GM21390 (cell line): ENCODE results near the gene CUX1.
"Not testable (repeated sequence)": the region's sequence is repeated elsewhere in the genome, so short reads cannot be mapped to it uniquely, and the experiment has no call there.

Source experiments
- ATAC-seq: cut with Tn5 transposase; IDR thresholded peaks from one replicate; pipeline ENCODE4 v1.9.1; 2021; ENCODE audit not compliant: unreplicated experiment

CUX1 gene

DNA sequence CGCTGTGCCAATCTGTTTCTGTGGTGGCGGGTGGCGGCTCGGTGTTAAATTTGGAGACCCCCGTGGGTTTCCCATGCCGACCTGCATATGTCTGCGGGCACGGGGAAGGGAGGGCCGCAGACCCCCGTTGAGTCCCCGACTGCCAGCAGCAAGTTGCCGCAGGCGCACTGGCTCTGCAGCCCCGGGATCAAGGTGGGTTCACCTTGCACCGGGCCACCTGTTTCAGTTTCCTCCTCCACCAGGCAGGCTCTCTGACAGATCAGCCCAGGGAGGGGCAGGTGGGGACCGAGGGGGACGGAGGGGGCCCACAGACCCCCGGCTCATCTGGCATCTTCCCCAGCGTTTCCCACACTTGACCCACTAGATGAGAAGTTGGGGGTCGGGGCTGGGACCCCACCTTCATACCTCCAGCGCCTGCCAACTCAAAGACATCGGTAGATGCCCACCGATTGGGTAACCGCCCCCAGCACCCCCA lies 95.9 kb downstream of the CUX1 start:
- ATAC-seq = no peak

DNA sequence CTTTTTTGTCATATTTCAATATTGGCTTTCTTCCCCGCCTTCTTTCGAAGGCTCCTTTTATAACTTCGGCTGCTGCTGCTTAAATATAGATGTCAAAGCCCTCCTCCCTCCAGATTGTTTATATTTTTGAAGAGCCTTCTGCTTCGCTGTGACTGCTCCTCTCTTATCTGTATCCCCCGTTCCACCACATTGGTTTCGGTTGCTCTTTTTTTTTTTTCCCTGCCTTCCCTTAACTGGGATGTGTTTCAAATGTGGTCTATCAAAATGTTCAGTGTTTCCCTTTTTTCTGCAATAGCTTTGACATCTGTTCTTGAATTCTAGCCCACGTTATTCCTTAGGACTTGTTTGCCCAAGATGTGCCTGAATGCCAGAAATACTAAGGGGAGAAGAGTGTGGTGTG lies 96.4 kb downstream of the CUX1 start:
- no peak for ATAC-seq

DNA sequence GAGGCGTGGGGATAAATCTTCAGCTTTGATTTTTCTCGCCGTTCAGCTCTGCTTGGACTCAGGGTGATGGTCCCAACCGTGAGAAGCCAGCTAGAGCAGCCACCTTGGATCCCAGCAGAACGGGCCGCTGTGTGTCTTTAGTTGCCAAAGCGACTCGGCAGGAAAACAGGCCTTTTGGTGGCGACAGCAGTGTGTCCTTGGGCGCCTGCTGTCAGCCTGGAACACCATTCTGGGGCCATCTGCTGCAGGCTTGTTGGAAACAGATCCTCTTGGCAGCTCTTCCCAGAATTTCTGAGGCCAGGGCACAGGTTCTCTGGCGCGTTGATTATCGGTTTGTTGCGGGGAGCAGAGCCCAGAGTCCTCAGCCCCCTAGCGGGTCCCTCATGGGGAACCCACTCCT lies 97.6 kb downstream of the CUX1 start:
- ATAC-seq = no peak

DNA sequence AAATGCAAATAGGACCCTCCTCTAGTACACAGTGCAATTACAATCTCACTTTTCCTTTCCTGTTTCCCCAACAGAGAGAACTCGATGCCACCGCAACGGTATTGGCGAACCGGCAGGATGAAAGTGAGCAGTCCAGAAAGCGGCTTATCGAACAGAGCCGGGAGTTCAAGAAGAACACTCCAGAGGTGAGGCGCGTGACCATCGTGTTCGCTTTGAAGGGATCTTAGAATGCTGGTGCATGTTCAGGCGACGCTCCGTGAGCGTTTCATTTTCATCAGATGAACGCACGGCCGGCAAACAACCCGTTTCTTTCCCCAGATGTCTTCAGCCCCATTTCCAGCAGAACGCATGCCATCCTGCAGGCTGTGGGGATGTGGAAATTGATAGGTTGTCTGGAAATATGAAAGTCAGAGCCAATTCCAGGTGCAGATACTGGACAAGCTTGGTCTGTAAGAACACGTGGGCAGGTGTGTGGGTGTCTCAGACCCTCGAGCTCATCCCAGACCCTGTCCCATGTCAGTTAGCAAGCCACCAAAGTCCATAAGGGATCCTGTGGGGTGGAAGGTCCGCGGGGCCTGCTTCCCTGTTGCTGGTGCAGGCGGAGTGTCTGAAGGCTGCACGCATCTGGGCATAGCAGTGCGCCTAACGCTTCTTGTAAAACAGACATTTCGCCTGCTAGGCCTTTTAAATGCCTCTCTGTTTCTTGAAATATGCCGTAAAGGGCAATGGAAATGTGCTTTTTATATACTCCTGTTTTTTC lies 98.8 kb downstream of the CUX1 start:
- no peak for ATAC-seq

DNA sequence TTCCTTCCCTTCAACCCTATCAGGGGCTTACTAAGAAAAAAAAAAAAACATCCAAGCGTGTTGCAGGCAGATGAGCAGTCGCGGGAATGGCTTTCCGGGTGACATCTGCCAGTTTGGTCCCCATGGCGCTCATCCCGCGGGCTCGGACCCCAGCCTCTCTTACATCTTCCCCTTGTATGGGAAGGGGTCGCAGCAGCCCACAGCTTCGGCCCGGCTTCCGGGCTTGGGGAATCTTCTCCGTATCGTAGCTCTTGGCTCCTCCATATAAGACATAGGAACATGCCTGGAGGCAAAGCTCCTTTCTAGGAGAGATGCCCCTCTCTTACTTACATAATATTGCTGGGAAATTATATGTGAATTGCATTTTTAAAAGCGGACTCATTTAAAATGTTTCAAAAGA lies 99.5 kb downstream of the CUX1 start:
- no peak for ATAC-seq

DNA sequence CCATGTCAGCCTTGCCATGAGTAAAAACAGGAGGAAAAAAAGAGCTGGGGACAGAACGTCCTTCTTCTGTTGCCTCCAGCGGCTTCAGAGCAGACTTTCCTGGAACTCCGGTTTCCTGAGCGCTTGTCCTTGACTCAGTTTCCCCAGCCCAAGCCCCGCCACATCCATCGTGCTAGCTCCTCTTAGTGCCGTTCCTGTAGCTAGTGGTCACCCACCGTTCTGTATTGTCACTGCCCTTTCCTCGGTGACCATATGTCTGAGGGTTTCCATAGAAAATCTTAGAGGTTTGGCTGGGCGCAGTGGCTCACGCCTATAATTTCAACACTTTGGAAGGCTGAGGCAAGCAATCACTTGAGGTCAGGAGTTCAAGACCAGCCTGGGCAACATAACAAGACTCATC lies 100.1 kb downstream of the CUX1 start:
- no peak for ATAC-seq

DNA sequence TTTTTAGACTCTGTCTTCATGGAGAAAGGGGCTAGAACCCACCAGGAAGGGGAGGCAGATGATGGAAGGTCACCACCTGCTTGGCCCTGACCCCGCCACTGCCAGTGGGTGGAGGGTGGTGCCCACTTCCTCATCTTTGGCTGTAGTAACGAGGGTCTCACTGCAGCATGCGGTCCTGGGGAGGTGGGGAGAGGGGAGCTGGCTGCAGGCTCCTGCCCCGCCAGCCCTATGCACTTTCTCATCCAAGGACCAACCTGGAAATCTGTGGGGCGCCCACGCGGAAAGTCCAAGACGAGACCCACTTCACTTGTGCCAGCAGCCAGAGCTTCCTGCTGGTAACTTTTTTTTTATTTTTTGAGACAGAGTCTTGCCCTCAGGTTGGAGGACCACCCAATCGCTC lies 101.0 kb downstream of the CUX1 start:
- ATAC-seq = no peak

DNA sequence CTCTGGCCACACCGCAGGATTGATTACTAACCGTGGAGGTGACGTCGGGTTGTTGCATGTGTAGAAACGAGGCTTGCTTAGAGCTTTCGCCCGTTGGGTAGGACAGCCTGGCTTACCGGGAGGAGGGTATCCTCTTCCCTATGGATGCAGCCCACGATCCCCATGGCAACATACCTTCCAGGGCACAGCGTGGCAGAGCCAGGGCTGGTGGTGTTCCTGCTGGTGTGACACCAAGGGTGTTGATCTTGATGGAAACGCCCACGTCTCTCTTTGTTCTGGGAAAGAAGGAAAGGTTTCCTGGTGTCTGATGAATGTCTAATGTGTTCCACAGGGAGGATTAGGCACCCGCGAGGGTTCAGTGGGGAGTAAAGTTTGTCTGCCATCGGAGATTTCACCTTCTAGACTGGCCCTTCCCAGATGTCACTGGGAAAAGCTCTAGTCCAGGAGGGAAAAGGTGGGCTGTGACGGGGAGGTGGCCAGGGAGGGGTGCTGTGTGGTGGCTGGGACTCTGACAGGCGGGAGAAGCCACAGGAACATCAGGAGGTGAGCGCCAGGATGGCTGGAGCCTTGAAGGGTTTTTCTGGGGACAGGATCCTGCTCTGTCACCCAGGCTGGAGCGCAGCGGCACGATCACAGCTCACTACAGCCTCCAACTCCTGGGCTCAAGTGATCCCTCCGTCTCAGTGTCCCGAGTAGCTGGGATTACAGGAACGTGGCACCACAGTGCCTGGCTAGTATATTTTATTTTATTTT lies 102.1 kb downstream of the CUX1 start:
- no peak for ATAC-seq

DNA sequence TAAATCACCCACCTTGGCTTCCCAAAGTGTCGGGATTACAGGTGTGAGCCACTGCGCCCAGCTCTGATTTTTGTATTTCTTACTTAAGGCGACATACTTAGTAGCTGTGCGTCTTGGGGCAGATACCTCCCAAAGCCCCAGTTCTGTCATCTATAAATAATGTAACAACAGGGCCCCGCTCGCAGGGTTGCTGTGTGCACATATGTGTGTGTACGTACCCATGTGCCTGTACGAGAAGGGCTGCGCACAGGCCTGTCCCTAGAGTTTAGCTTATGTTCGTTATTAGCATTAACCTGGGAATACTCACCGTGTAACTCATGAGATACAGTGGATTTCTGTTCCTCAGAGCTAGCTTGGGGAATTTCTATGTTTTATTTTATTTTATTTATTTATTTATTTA lies 103.6 kb downstream of the CUX1 start:
- no peak for ATAC-seq

DNA sequence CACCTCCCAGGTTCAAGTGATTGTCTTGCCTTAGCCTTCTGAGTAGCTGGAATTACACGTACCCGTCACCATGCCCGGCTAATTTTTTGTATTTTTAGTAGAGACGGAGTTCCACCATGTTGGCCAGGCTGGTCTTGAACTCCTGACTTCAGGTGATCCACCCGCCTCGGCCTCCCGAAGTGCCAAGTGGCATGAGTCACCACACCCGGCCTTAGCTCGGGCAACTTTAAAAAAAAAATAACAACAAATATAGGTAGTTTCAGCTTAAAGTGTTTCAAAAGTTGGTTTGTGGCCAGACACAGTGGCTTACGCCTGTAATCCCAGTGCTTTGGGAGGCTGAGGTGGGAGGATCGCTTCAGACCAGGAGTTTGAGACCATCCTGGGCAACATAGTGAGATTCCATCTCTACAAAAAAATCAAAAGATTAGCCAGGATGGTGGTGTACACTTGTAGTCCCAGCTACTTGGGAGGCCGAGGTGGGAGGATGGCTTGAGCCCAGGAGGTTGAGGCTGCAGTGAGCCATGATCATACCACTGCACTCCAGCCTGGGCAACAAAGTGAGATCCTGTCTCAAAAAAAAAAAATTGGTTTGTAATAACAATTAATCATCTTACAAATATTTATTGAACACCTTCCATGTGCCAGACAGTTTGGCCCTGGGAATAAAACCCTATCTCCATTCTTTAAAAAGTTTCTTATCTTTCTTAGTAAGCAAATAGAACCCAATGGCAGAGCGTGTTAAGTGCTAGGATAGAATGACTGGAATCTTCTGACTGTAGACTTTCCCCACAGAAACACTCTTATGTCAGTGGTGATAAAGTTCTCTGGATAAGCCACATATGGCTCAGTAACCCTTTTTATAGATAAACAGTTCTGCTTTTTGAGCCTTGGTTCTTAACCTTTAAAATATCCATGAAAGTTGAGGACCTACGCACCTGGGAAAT lies 104.4 kb downstream of the CUX1 start:
- not testable (repeated sequence) for ATAC-seq

DNA sequence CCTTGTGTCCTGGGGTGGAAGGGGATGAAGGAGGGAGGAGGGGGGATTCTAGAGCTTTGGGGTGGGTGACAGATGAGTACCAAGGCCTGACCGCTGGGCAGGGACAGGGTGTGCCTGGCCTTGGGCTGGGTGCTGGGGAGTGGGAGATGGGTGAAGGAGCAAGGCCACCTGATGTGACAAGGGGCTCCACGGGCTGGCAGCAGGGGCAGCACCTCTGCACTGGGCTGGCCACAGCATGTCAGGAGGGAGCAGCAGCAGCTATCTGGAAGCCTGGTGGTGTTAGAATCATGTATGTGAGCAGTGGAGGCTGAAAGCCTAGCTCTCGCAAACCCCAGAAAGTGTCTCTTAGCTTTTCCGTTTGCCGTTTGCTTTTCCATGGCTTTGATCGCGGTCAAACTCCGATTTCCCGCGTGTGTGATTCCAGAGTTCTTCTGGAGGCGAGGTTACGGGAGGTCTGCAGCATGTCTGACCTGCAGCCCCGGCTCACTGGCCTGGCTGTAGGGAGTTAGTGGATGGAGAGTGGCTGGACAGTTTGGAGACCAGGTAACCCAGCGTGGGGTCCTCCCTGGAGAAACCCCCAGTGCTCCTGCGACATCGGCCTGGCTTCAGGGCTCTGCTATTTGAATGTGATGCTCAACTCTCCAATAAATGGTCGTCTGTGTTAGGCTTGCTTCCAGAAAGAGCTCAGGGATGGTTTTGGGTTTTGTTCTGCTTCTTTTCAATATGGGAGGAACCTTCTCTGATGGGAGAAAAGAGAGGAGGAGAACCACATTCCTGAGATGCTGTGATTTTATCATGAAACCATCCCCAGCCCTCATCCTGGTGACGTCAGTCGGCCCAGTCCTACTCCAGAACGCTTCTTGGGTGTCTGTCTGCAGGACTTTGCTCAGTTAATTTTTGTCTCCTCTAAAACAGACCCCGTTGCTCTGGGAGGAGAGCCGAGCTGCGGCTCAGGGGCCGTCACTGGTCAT lies 105.5 kb downstream of the CUX1 start:
- ATAC-seq = no peak

DNA sequence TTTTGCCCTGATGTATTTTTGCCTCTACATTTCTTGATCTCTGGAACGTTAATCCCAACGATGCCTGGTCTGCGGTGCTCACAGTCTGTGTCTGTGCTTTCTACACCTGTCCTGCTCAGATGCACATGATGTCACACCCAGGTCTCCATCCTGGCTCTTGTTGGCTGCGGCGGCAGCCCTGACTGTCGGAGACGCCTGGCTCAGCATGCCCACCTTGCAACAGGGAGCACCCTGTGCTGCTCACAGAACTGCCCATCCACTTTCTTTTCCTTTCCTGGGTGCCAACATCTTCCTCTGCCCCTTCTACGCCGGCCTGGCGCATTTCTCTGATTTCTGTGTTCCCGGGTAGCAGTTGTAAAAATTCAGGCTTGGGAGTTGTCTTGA lies 106.2 kb downstream of the CUX1 start:
- no peak for ATAC-seq

DNA sequence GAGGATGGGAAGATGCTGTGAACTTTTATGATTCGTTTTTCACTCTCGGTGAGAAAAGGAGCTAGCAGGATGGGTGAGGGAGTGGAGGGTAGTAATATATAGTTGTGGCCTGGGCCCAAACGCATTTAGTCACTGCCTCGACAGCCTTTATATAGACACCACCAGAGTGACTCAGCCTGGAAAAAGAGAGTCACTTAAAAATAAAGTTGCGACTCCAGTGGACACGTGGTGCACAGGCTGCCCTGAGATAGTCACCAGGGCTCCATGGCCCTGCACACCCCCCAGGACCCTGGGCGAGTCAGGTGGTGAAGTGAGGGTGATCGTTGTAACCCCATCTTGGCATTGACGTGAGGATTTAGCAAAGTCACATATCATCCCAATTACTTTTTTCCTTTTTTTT lies 106.7 kb downstream of the CUX1 start:
- ATAC-seq = no peak

DNA sequence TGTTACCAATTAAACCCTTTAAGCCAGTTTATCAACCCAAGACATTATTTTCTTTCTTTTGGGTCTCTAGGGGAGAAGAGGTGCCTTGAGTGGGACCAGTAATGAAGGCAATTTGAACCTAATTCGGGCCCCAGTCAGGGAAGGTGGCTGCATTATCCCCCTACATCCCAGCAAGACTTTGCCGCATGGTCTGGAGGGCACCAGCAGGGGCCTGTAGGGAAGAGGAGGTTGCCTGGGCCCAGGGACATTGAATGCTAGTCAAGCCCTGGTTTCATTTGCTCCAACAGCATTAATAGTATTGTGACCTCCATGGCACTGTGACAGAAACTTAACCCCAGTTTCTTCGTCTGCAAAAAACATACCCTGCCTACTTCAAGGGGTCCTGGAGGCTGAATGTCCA lies 108.8 kb downstream of the CUX1 start:
- ATAC-seq = no peak

DNA sequence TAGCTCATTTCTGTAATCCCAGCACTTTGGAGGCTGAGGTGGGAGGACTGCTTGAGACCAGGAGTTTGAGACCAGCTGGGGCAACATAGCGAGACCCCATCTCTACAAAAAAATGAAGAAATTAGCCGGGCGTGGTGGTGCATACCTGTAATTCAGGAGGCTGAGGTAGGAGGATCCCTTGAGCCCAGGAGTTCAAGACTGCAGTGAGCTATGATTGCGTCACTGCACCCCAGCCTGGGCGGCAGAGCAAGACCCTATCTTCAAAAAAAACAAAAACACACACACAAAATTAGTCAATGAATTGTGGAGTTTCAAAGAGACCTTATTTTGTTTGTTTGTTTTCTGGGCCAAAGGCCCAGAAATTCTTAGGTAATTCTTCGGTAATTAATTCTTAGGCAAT lies 110.0 kb downstream of the CUX1 start:
- no peak for ATAC-seq

DNA sequence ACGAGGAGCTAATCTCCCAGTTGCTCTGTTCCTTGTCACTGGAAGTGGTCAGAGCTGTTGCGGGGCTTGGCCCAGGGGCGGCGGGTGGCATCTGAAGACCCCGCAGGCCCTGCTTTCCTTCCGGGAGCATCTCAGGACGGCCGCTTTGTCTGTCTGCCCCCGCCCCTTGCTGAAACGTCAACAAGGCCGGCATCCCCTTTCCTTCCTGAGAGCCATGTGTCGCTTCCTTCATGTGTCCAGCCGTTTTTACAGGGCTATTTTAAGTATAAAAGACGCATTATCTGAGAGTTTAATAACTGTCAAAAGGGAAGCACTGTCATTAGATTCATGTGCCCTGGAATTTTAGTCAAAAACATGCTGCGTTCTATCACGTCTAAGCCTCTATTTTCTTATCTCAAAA lies 110.4 kb downstream of the CUX1 start:
- ATAC-seq = no peak

DNA sequence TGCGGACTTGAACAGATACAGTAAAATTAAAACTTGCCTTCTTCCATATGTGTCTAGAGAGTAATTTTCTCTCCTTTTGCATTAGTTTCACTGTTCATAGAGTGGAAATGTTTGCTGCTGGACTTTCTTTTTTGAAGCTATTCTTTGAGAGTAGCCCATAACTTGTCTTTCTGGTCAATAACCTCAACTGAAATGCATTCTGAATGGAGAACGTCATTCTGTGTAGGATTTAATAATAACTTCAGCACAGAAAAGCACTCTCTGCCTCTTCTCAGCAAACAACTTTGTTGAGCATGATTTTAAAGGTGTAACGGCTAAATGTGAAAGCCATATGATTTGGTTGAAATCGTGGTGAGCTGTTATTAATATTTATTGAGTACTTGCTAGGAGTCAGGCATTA lies 111.8 kb downstream of the CUX1 start:
- ATAC-seq = no peak

DNA sequence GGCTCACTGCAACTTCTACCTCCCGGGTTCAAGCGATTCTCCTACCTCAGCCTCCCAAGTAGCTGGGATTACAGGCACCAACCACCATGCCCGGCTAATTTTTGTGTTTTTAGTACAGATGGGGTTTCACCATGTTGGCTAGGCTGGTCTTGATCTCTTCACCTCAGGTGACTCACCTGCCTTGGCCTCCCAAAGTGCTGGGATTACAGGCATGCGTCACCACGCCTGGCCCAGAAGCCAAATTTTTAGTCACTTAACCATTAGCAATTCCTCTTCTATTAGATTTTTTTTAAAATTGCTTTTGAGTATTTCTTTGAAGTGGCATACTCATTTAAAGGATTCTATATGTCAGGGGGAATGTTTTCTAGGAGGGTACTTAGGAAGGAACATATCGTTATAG lies 112.5 kb downstream of the CUX1 start:
- ATAC-seq = not testable (repeated sequence)

DNA sequence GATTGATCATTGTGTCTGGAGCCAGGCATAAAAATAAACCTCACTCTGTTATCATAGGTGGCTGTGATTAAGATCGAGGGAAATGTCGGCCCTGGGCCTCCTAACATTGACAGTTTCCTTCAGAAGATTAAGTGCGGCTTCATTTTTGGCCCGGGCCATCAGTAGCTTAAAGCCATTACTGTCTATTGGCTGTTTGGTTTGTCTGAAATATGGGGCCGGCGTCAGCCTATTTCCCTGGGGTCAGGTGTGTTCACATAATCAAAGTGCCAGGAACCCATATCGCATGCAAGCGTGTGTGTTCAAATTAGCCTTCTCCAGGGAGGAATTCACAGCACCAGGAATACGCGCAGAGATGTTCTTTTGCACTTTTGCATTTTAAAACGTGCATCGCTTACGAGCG lies 114.7 kb downstream of the CUX1 start:
- ATAC-seq = no peak

DNA sequence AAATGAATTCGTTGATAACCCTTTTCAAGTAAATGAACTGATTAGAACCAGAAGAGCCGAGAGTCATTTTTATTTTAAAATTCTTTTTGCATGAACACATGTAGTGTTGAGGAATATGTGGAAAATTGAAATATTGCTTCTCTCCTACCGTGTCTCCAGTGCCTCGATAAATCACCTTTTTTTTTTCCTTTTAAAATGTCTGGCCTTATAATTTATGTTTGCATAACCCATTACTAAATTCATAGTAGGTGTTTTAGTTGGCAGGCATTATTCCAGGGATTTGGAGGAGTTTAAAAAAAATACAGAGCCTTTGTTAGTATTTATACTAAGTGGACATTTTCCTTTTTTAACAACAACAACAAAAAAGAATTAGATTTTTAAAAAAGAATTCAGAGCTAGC lies 115.6 kb downstream of the CUX1 start:
- no peak for ATAC-seq
